ENCODE results near the gene AP5S1. TPM values are rescaled to one million over a fixed set of nuclear protein-coding genes. Genes with fewer than 3 reads are reported as not detected.

AP5S1 gene
- total and polyA plus RNA-seq, 2 of the 13 experiments (the other 11 are each of a cell fraction or from before 2014, with no cell fraction given), result 7.9 to 23.2 TPM

DNA sequence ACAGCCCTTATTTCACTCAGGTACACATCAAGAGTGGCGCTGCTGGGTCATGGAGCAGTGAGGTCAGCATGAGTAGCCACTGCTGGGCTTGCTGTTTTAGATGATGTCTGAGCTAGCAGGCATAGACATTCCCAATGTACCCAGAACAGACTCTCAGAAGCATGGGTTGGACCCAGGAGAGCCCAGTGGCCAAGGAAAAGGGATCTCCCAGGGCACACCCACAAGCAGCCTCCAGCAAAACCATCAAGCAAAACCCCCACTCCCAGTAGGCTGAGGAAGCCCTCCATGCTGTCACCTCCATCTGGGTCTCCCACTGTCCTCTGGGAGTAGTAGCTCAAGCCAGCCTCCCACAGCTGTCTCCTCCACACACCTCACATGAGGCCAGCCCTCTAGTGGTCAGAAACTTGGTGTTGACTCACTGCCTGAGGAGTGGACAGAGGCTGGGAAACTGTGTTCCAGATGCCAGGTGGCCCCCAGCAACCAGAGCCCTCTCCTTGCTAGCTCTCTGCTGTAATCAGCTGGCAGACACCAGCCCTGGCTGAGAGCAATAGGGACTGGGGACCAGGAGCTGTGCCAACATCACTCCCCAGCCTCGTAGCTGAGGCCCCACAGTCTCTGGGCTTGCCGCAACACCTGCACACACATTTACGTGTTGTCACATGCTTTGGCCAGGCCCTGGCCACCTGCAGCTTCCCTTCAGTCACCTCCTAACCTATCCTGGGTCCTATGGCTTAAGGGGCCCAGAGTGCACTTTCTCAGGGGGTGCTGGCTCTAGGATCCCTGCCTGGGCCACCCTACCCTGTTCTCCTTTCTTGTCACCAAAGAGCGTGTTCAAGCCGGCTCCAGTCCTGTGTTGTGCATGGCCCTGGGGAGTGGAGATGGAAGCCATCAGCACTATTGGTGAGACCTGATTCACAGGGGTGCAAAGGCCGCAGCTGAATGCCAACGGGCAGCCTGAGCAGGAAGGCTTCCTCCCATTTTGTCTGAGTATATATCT, 1.9 kb upstream of the AP5S1 start (continued):
- TF ChIP-seq, protein P1, sequence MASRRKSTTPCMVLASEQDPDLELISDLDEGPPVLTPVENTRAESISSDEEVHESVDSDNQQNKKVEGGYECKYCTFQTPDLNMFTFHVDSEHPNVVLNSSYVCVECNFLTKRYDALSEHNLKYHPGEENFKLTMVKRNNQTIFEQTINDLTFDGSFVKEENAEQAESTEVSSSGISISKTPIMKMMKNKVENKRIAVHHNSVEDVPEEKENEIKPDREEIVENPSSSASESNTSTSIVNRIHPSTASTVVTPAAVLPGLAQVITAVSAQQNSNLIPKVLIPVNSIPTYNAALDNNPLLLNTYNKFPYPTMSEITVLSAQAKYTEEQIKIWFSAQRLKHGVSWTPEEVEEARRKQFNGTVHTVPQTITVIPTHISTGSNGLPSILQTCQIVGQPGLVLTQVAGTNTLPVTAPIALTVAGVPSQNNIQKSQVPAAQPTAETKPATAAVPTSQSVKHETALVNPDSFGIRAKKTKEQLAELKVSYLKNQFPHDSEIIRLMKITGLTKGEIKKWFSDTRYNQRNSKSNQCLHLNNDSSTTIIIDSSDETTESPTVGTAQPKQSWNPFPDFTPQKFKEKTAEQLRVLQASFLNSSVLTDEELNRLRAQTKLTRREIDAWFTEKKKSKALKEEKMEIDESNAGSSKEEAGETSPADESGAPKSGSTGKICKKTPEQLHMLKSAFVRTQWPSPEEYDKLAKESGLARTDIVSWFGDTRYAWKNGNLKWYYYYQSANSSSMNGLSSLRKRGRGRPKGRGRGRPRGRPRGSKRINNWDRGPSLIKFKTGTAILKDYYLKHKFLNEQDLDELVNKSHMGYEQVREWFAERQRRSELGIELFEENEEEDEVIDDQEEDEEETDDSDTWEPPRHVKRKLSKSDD (CRISPR knock-in tag; IDR thresholded peaks at IDR 0.05; ENCODE audit: low read depth), result peak; percentile 41; the same call in 1 of the 2 replicates
- TF ChIP-seq SRSF4 (IDR thresholded peaks at IDR 0.05; ENCODE audit: low read depth, low read length, poor library complexity, severe bottlenecking) (no peak), RBM22 (optimal IDR thresholded peaks at IDR 0.05; ENCODE audit: low read length) (no peak), ZNF407 (CRISPR knock-in tag; IDR thresholded peaks at IDR 0.05; ENCODE audit: not compliant biosample characterization) (peak; percentile 79), ATF1 (CRISPR knock-in tag; IDR thresholded peaks at IDR 0.05) (no peak), ZNF772 (CRISPR knock-in tag; IDR thresholded peaks at IDR 0.05) (peak; percentile 75; the same call in 1 of the 2 replicates), NFAT5 (CRISPR knock-in tag; IDR thresholded peaks at IDR 0.05) (0 out of 2 replicates have a peak, but pooled peaks have one; percentile 41), GFI1 (CRISPR knock-in tag; IDR thresholded peaks at IDR 0.05; ENCODE audit: borderline replicate concordance) (no peak), SMAD9 (CRISPR knock-in tag; IDR thresholded peaks at IDR 0.05) (no peak)

Data from HepG2 (cell line).